ENCODE results near the gene LMF1.
A peak's percentile ranks its signal among the peaks of the same experiment; 100 is the strongest.

The LMF1 gene

GRCh38 chr16:935684-936083, 35.1 kb downstream of the LMF1 start:
- Histone ChIP-seq H3K27ac (no peak overlapping the region), H3K27me3 (no peaks in the 10 kb centered on the region), H3K36me3 (peaks cover 50% of the 10 kb centered on the region), H3K4me3 (no peak overlapping the region), H3K4me1 (peaks cover 33% of the 10 kb centered on the region), H3K4me2 (no peak overlapping the region), H4K20me1 (peaks cover 4% of the 10 kb centered on the region; the same call in 1 of the 2 replicates), H3K9ac (no peak overlapping the region), H3K9me3 (peaks cover 9% of the 10 kb centered on the region)
- no peak for TF ChIP-seq Cebpa-rat (IDR thresholded peaks at IDR 0.05)

DNA sequence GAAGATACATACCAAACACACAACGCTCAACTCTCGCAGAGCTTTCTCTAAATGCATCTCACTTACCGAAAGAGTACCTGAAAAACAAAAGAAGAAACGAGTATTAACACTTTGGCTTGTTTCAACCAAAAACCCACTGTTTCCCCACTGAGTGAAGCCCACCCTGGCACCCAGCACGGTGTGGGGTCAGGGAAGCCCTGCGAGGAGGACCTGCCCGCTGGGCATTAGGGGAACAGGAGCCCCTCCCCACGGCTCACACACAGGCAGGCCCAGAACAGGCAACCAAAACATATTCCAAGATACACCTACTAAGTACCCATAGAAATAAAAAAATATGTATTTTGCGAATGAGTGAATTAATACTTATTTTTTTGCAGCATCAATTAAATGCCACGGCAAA, 36.6 kb downstream of the LMF1 start:
- Histone ChIP-seq H4K20me1 (peaks cover 4% of the 10 kb centered on the region; the same call in 1 of the 2 replicates), H3K4me1 (peaks cover 25% of the 10 kb centered on the region), H3K36me3 (peaks cover 51% of the 10 kb centered on the region), H3K4me3 (no peak overlapping the region), H3K9me3 (no peaks in the 10 kb centered on the region), H3K27me3 (no peaks in the 10 kb centered on the region), H3K4me2 (no peak overlapping the region), H3K9ac (no peak overlapping the region), H3K27ac (no peak overlapping the region)
- TF ChIP-seq Cebpa-rat (IDR thresholded peaks at IDR 0.05), result no peak

GRCh38 chr16:933581-933980, 37.2 kb downstream of the LMF1 start:
- TF ChIP-seq Cebpa-rat (IDR thresholded peaks at IDR 0.05), result no peak
- peaks cover 21% of the 10 kb centered on the region for H3K4me1 ChIP-seq
- no peaks in the 10 kb centered on the region for H3K27me3 ChIP-seq
- no peaks in the 10 kb centered on the region for H3K9me3 ChIP-seq
- no peak overlapping the region for H3K4me2 ChIP-seq
- no peak overlapping the region for H3K4me3 ChIP-seq
- H3K9ac ChIP-seq, result no peak overlapping the region
- H3K27ac ChIP-seq, result no peak overlapping the region
- peaks cover 53% of the 10 kb centered on the region for H3K36me3 ChIP-seq
- peaks cover 4% of the 10 kb centered on the region; the same call in 1 of the 2 replicates for H4K20me1 ChIP-seq

- peaks cover 21% of the 10 kb centered on the region for H3K4me1 ChIP-seq
- H3K9ac ChIP-seq, result no peak overlapping the region
- peaks cover 1% of the 10 kb centered on the region; the same call in 1 of the 2 replicates for H4K20me1 ChIP-seq
- H3K27me3 ChIP-seq, result no peaks in the 10 kb centered on the region
- TF ChIP-seq Cebpa-rat (IDR thresholded peaks at IDR 0.05), result no peak
- no peak overlapping the region for H3K27ac ChIP-seq
- peaks cover 48% of the 10 kb centered on the region for H3K36me3 ChIP-seq
- no peaks in the 10 kb centered on the region for H3K9me3 ChIP-seq
- no peak overlapping the region for H3K4me2 ChIP-seq
- no peak overlapping the region for H3K4me3 ChIP-seq
These were observed 37.9 kb downstream of the LMF1 start for GRCh38 chr16:932831-933330.

DNA sequence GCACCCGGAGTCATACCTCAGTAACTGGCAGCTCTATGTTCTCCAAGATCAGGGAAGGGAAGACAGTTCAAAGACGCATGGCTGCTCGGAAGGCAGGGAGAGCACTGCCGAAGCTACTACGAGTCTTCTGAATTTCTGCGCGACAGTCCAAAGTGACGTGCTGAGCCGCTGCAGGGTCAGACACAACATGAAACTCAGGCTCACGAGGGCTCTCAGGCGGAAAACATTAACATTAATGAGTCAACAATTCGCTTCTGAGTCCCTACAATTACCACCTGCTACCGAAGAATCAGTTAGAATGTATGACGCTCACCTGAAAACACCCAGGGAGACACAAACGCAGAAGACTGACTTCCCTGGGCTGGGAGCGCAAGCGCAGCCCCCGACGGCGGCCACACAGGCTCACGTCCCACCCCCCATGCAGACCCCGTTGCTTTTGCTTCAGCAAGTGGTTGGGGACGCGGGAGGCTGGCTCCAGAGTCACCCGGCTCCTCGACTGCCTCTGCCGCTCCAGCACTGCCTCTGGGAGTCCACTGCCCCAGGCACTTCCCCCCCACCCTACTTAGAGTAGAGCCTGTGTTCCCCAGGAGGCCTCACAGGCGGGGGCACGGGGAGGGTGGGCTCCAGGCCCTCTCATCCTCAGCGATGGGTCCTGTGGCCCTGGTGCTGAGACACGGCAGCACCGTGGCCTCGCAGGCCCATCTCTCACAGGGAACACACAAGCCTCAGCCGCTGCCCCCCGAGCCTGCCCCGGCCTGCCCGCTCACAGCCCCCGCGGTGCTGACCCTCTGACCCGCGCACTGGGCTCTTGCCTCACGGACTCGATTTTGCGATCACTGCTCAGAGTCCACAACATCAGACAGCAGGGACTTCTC, 38.9 kb downstream of the LMF1 start:
- TF ChIP-seq Cebpa-rat (IDR thresholded peaks at IDR 0.05), result no peak
- H3K27me3 ChIP-seq, result no peaks in the 10 kb centered on the region
- peaks cover 52% of the 10 kb centered on the region for H3K36me3 ChIP-seq
- peaks cover 11% of the 10 kb centered on the region; the same call in 1 of the 2 replicates for H4K20me1 ChIP-seq
- H3K4me1 ChIP-seq, result peaks cover 21% of the 10 kb centered on the region
- H3K9ac ChIP-seq, result peak overlapping the region; percentile 29; the same call in 1 of the 2 replicates
- H3K4me2 ChIP-seq, result peak overlapping the region; percentile 70
- H3K9me3 ChIP-seq, result no peaks in the 10 kb centered on the region
- H3K4me3 ChIP-seq, result no peak overlapping the region
- H3K27ac ChIP-seq, result peak overlapping the region; percentile 26; the same call in 1 of the 2 replicates

- H3K27ac ChIP-seq, result peak overlapping the region; percentile 26; the same call in 1 of the 2 replicates
These were observed 39.6 kb downstream of the LMF1 start for GRCh38 chr16:931171-931570.

GRCh38 chr16:930511-930910, 40.3 kb downstream of the LMF1 start:
- H3K27me3 ChIP-seq, result no peaks in the 10 kb centered on the region
- H3K4me2 ChIP-seq, result 0 out of 2 replicates have a peak overlapping the region, but pooled peaks have one; percentile 70
- no peak overlapping the region for H3K9ac ChIP-seq
- no peaks in the 10 kb centered on the region for H3K9me3 ChIP-seq
- no peak overlapping the region for H3K27ac ChIP-seq
- no peak for TF ChIP-seq Cebpa-rat (IDR thresholded peaks at IDR 0.05)
- H3K4me3 ChIP-seq, result no peak overlapping the region
- peaks cover 15% of the 10 kb centered on the region; the same call in 1 of the 2 replicates for H4K20me1 ChIP-seq
- peaks cover 27% of the 10 kb centered on the region for H3K4me1 ChIP-seq
- H3K36me3 ChIP-seq, result peaks cover 58% of the 10 kb centered on the region

More at GRCh38 chr16:931171-931570, 39.6 kb downstream of the LMF1 start:
- Histone ChIP-seq H3K27me3 (no peaks in the 10 kb centered on the region), H3K36me3 (peaks cover 58% of the 10 kb centered on the region), H3K9me3 (no peaks in the 10 kb centered on the region), H3K4me2 (peak overlapping the region; percentile 70), H3K4me3 (no peak overlapping the region), H3K4me1 (peaks cover 27% of the 10 kb centered on the region), H3K9ac (peak overlapping the region; percentile 29; the same call in 1 of the 2 replicates), H4K20me1 (peaks cover 15% of the 10 kb centered on the region; the same call in 1 of the 2 replicates)
- no peak for TF ChIP-seq Cebpa-rat (IDR thresholded peaks at IDR 0.05)

DNA sequence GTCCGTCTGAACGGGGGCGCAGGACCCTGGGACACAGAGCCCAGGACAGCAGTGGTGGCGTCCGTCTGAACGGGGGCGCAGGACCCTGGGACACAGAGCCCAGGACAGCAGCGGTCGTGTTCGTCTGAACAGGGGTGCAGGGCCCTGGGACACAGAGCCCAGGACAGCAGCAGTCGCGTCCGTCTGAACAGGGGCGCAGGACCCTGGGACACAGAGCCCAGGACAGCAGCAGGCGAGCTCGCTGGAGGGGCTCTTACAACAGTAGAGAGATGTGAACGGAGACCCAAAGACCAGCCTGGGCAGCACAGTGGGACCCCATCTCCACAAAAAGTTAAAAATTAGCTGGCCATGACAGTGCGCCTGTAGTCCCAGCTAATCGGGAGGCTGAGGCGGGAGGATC, 40.7 kb downstream of the LMF1 start:
- Histone ChIP-seq H3K36me3 (peaks cover 58% of the 10 kb centered on the region), H3K4me2 (no peak overlapping the region), H3K4me3 (no peak overlapping the region), H3K4me1 (peaks cover 27% of the 10 kb centered on the region), H4K20me1 (peaks cover 15% of the 10 kb centered on the region; the same call in 1 of the 2 replicates), H3K27ac (no peak overlapping the region), H3K9me3 (no peaks in the 10 kb centered on the region), H3K9ac (no peak overlapping the region), H3K27me3 (no peaks in the 10 kb centered on the region)
- TF ChIP-seq Cebpa-rat (IDR thresholded peaks at IDR 0.05), result no peak

DNA sequence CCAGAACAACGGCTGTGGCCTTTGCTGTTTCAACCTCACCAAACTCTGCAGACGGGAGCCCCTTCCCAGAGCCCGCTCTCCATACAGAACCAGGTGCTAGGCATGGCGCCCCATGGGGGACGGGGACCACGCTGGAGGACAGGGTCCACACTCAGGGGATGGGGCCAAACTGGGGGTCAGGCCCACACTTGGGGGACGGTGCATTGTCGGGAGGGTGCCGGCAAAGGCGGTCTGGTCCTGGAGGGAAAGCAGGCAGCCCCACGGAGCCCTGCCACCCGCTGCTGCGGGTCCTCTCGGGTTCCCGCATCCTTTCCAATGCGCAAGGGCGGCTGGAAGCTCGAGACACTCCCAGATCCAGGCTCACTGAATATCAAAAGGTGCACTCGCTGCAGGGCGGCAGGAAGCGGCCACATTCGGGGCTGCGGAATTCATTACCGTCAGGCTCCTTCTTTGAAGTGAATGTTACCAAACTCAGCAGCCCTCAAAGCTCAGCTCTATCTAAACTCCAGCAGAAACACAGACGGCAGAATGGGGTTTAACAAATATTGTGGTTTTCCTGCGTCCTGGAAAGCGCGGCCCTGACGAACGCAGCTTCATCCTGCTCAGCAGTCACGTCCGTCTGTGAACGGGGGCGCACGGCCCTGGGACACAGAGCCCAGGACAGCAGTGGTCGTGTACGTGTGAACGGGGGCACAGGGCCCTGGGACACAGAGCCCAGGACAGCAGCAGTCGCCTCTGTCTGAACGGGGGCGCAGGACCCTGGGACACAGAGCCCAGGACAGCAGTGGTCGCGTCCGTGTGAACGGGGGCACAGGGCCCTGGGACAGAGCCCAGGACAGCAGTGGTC, 41.3 kb downstream of the LMF1 start:
- Histone ChIP-seq H3K36me3 (peaks cover 58% of the 10 kb centered on the region), H3K4me2 (no peak overlapping the region), H3K27me3 (no peaks in the 10 kb centered on the region), H3K4me3 (no peak overlapping the region), H3K4me1 (peaks cover 27% of the 10 kb centered on the region), H3K9ac (no peak overlapping the region), H3K9me3 (no peaks in the 10 kb centered on the region), H4K20me1 (peaks cover 21% of the 10 kb centered on the region), H3K27ac (no peak overlapping the region; the same call in 1 of the 2 replicates)
- TF ChIP-seq Cebpa-rat (IDR thresholded peaks at IDR 0.05), result no peak
